Stimulated activated CD4-positive, alpha-beta T cell treated with anti-CD3 and anti-CD28 coated beads, Interleukin-4, amount 100 ng/mL, for 48 hours (primary cell): ENCODE results near the gene MOCS3.

ENCODE experiments used
- DNase-seq, 2 donors: peaks; one replicate each; pipeline ENCODE4 v3.0.0-alpha.2; 2020; ENCODE audit warnings: low read depth in 2 of 2

Gene MOCS3

DNA sequence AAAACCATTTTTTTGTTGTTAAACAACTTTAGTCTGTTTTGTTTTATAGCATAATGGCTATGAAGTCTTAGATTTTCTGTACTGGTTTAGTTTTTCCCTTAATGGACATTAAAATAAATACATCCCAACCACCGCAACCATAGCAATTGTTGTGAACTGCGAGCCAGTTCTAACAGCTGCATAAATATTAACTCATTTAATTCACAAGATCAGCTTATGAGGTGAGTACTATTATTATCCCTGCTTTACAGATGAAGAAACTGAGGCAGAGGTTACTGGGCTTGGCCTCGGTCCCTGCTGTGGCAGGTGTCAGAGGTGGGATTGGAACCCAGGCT is 23.1 kb downstream of the MOCS3 start:
- DNase-seq = no peak

DNA sequence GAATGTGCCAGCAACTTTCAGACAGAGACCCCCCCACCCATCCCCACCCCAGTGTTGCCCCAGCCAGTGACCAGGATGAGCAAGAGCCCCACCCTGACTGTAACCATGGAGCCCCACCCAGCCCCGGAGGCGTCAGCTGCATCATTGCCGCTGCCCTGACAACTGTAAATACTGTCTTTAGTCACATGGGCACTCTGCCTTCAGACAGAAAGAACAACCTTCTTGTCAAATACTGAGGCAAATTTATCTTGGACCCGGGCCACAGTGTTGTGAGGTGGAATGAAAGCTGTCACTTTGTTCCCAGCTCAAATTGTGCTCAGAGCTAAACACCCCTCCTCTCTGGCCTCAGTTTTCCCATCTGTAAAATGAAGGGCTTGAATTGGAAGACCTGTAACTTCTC is 23.7 kb downstream of the MOCS3 start:
- no peak for DNase-seq

DNA sequence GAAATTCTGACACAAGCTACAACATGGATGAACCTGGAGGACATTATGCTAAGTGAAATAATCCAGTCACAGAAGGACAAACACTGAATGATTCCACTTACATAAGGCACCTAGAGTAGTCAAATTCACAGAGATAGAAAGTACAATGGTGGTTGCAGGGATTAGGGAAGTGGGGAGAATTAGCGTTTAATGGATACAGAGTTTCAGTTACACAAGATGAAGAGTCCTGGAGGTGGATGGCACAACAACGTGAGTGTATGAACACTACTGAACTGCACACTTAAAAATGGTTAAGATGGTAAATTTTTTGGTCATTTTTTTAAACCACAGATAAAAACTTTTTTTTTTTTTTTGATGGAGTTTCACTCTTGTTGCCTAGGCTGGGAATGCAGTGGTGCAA is 24.7 kb downstream of the MOCS3 start:
- DNase-seq = no peak

DNA sequence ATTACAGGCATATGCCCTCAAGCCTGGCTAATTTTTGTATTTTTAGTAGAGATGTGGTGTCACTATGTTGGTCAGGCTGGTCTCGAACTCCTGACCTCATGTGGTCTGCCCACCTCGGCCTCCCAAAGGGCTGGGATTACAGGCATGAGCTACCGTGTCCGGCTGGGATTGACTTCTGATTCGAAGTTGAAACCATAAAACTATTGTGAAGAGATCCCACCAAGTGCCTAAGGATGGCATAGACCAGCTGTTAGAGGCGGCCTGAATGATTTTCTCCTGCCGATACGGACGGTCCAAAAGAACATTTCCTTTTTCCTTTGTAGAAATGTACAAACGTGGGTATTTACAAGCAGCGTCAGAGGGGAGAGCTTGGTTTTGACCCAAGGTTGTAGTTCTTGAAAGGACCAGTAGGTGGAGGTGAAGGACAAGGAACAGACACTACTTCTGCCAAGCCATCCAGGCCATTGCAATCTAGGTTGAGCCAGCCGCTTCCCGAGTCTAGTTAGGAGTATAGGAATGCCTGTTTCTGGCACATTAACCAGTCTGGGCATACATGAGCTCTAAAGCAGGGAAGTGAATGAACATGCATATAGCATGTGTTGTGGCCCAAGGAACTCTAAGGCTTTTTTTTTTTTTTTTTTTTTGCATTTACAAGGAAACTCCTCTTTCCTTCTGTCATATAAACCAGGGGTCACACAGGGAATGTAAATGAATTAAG is 29.0 kb downstream of the MOCS3 start:
- DNase-seq = peak; percentile 43 to 61

DNA sequence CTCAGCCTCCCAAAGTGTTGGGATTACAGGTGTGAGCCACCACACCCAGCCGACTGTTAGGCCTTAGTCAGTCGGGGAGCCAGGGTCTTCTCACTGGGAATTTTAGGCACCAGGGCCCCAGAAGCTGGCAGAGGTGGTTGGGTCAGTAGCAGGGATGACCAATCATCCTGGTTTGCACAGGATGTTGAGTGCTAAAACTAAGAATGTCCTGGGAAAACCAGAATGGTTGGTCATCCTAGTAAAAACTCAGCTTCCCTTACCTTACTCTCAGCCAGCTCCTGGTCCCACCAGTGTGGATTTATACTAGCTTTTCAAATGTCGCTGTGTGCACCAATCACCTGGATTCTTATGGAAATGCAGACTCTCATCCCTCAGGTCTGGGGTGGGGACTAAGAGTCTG is 32.5 kb downstream of the MOCS3 start:
- DNase-seq = no peak

DNA sequence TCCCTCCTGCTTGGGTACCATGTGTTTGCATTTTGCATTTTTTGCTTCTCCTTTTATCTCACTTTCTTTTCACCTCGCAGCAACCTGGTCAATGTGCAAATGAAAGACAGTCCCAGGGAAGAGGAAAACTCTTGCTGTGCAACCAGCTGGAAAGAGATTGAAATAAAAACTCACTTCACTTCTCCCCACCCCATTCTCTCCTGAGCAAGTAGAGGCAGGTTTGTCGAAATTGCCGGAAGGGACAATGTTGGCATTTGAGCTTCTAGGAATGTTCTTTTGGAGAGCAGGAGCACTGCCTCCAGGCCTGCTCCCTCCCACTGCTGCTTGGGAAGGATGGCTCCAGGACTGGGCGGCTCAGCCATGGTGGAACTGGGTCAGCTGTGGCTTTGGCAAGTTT is 33.7 kb downstream of the MOCS3 start:
- DNase-seq = no peak

DNA sequence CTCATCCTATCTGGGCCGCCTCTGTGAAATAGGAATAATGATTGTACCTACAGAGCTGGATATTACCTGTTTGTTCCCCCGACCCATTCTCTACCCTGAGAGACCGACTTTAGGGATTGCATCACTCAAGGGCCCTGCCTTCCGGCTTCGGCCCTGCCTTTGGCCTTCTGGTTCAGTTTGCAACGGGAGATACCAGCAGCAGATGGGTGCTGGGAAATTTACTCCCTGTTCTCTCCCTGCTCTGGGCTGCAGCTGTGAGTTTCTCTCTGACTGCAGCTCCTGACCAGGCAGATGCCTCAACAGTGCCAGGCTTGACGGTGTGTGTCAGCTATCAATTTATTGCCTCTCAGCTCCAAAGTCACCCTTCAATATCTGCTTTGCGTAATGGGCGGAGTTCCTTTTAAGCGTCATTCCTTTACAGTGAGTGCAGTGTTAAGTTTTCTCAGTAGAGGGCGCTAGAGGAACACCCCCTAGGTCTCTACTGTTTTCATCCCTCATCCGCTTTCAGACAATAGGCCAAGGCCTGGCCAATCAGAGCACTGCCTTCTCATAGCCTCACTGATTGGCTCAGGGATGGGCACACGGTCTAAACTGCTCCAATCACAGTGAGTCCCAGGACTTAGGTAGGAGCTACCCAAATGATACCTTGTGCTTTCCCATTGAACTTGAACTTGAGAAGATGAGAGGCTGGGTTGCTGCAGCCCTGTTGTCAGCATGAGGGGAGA is 34.3 kb downstream of the MOCS3 start:
- DNase-seq = peak; percentile 30 to 37

DNA sequence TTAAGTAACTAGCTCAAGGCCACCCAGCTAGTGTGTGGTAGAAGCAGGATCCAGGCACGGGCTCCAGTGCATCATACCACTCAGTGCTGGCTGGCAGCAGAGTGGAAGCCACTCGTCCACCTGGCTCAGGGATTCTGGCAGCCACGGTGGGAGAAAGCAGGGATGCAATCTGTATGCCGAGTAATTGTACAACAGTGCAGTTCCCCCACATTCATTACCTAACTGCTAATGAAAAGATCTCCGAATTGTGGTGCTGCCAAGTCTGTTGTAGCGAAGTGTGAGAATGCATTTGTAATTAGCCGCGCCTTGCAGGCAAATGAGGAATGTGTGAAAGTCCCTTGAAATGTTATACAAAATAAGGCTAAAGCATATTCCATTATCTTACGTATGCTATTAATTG is 35.3 kb downstream of the MOCS3 start:
- no peak for DNase-seq

DNA sequence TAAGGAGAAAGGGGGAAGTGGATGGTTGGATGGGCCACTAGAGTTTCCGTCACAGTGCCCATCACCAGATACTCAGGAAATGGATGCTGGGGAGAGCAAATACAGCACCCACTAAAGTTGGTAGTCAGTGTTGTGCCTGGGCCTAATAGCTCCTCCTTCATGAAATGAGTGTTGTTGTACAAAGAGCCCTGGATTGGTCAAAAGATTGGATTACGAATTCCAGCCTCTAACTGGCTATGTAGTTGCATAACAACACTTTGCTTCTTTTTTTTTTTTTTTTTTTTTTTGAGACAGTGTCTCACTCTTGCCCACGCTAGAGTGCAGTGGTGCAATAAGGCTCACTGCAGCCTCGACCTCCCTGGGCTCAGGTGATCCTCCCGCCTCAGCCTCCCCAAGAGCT is 36.9 kb downstream of the MOCS3 start:
- DNase-seq = no peak

DNA sequence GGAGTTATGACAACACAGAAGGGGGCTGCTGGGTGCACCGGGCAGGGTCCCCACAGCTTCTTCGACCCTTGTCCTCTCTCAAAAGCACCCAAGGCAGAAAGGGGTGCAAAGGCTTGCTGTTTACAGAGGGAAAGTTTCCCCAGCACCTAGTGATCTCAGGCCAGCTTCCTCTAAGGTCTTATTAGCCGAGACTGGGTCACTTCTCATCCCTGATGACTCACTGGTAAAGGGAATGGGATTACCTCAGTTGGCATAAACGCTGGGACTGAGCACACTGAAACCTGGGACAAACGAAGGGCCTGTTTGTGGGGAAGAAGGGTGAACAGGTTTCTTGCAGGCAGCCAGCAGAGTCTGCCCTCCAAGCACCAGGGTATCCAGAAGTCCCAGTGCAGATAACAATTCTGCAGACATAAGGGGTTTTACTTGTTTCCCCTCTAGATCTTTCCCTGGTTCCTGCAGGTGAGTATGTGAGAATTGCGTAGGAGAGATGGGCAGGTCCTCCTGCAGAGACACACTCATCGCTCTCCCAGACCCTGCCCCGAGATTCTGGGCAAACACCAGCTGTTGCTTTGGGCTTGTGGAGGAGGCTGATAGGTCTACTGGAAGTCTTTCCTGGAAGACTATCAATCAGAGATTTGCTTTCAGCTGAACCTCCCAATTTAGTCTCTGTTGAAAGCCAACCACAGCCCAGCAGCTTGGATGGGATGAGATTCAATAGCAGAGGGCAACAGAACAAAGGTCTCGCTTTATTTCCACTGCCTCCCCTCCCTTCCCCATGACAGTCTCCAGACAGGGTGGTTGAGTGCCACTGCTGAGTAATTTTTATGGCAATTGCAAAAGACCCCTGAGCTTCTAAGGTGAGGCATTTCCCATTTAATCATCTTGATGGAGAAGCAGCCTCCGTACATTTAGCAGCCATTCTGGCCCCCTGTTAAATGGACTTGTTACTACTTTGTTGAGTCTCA is 38.6 kb downstream of the MOCS3 start:
- no peak for DNase-seq

DNA sequence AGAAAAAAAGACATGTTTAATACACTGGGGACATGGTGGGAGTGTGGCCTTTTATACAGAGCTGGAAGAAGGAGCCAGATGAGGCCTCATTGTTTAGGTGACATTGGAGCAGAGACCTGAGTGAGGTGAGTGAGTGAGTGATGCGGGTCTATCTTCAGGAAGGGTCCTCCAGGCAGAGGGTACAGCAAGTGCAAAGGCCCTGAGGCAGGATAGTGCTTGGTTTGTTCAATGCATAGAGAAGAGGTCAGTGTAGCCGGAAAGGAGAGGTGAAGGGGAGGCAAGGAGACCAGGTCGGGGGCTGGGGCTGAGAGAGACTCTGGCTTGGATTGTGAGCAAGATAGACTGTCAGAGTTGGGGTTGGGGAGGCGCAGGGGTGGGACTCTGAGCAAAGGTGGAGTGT is 40.7 kb downstream of the MOCS3 start:
- DNase-seq = no peak

DNA sequence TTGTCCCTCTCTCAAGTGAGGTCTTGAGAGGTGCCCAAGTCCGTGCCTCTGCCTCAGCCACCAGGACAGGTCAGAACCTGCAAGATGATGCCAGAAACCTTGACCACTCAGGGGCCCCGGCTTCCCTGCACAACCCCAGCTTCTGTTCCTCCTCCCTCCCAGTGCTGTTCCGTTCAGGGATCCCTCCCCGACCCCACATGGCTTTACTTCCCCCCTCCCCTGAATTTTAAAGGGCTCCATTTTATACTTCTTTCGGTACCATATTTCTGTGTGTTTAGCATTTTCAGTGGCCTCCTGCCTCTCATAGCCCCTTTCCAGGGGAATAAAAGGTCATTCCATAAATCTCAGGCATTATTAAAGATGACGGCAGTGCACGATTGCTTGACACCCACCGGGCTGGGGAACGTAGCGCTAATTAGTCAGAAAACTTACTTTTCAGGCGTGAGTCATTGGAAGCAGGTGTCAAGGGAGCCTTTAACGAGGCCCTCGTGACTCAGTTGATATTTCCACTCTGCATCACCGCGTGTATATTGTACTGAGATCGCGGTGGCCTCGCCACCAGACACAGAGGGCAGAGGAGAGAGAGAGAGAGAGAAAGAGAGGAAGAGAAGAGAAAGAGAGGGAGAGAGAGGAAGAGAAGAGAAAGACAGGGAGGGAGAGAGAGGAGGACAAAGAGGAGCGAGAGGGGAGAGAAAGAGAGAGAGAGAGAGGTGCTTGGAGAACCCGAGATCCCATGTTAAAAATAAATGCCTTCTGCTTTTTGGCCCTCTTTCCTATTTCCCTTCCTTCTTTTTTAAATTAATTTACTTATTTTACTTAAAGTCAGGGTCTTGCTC is 43.0 kb downstream of the MOCS3 start:
- DNase-seq = no peak

DNA sequence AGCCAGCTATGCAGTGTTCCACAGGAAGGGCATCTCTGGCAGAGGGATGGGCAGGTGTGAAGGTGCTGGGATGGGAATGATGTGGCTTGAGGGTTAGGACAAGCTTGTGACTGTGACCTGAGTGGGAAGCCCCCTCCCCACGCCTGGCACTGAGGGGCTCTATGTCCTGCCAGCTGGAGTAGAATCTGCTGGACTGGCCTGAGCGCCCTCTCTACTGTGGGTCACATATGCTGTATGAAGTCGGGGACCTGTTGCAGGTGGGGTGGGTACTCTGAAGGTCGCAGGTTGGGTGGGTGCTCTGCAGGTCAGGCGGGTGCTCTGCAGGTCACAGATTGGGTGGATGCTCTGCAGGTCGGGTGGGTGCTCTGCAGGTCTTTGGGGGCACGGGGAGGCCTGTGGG is 44.0 kb downstream of the MOCS3 start:
- no peak for DNase-seq

DNA sequence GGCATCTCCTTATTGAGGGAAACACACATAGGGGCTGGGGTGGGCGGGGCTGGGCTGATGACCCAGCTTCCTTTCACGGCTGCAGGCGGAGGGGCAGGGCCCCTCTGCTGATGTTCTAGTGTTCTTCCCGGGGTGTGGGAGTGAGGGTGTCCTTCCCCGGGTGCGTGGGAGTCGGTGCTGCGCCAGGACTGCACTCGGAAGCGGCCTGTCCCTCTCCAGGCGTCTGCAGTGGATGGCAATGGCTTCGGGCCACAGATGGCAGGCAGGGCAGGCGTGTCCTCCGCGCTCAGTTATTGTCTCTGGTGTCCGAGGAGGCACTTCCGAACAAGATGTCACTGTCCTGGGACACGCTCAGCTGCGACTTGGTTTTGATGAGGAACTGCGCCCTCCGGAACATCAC is 45.1 kb downstream of the MOCS3 start:
- DNase-seq = no peak

DNA sequence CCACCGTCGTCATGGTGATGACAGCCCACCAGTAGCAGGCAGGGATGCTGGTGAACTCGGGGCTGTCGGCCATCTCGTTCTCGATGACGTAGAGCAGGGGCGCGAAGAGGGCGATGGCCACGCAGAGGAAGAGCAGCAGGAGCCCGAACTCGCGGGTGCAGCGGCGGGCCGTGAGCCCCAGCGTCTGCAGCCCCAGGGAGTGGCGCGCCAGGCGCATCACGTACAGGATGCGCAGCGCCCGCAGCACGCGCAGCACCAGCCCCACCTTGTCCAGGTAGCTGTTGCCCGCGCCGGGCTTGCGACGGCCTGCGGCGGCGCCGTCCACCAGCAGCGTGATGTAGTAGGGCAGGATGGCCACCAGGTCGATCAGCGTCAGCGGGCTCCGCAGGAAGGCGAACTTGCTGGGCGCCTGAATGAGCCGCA is 45.7 kb downstream of the MOCS3 start:
- DNase-seq = no peak

DNA sequence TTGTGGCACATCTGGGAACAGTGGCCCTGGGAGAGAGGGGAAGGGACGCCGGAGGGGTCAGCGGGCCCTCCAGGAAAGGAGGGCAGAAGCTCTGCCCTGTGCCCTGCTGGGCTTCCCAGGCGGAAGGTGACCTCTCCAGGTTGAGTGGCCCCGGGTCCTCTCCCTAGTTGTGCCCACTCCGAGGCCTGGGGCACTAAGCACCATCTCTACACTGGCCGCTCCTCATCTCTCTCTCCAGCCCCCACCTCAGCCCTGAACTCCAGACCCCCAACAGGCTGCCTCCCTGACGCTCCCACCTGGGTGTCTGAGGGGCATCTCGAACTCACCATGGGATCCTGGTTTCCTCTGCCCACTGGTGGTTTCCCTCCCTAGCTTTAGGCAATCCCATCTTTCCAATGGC is 46.2 kb downstream of the MOCS3 start:
- DNase-seq = no peak

DNA sequence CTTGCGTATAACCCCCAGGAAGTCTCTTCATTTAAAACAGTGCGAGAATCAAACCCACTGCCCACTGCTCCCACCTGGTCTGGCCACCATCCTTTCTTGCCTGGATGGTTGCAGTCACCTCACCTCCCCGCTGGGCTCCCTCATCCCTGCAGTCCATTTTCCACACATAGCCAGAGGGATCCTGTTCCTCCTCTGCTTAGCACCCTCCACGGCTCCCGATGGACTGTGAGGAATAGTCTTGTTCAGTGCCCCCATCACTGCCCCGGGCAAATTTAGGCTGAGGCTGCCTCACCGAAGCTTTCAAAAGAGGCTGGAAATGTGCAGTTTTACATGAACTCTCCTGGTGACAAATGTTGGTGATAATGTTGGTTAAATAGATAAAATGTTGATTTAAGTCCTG is 46.6 kb downstream of the MOCS3 start:
- DNase-seq = no peak

DNA sequence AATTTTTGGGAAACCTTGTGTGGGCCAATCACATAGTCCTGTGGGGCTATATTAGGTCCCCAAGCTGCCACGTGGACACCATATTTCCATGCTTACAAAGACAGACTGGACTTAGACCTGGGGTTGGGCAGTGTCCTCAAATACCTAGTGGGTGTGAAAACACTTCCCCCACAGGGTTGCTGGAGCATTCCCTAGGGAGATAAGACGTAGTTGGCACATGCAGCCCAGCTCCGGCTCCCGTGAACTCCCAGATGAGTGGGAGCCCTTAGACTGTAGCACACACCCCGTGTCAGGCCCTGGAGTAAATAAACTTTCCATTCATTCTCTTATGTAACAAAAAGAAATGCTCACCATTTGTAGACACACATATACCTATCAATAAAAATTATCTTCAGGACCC is 50.1 kb downstream of the MOCS3 start:
- no peak for DNase-seq

DNA sequence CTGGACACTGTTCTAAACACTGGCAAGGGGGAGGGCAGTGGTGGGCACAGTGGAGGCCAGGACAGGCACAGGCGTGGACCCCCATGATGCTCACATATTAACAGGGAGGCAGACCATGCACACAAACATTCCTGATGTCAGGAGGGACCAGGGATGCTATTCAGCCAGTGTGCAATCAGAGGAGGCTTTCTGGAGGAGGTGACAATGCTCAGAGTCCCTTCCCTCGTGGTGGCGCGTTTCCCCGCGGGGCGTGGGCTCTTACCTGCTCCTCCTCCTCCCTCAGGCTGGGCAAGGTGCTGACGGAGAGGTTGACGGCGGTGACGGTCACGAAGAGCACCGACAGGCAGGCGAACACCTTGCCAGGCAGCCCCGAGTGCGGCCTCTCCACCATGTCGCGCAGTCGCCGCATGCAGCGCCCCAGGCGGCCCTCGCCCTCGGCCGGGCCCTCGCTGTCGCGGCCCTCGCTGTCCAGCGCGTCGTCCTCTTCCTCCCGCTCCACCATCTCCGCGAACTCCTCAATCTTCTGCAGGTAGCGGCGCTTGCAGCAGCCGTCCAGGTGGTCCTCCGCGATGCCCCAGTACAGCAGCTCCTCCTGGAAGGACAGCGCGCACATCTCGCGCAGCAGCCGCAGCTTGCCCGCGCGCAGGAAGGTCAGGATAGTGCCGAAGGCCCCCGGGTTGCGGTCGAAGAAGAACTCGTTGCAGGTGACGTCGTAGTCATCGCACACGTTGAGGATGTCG is 50.9 kb downstream of the MOCS3 start:
- no peak for DNase-seq

DNA sequence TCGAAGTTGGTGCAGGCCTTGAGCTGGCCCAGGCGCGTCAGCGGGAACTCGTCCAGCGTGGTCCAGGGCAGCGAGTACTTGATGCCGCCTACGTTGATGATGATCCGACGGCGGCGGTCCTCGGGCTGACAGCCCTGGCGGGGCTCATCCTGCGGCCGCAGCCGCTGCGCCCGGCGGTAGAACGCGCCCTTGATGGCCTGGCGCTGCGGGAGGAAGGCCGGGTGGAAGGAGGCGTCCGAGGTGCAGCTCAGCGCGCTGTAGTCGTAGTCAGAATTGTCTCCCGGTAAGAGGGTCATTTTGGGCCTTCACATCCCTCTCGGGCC is 51.4 kb downstream of the MOCS3 start:
- DNase-seq = no peak

DNA sequence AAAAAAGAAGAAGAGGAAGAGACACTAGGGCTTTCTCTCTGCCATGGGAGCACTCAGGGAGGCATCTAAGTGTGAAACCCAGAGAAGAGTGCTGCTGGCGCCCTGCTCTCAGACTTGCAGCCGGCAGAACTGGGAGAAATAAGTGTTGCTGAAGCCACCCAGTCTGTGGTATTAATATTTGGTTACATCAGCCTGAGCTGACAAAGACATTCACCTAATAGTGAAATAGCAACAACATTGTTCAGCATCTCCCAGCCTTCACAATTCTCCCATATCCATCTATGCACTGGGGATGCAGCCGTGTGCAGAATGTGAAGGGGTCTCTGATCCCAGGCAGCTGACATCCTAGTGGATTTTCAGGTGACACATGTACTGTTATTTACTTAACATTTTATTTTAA is 52.3 kb downstream of the MOCS3 start:
- no peak for DNase-seq
